Ramos (cell line): Measurements from ENCODE around the gene PIK3CA.
"Not testable (repeated sequence)": the region's sequence is repeated elsewhere in the genome, so short reads cannot be mapped to it uniquely, and the experiment has no call there.

Experiments
- in situ Hi-C: fragments of 300-500 bp; cut with MboI; formaldehyde crosslinking; loops from one replicate; pipeline ENCODE4 v1.14.3; 2022; ENCODE audit warnings: low sequenced_read_pairs; ENCODE audit not compliant: unreplicated experiment

Gene PIK3CA

DNA sequence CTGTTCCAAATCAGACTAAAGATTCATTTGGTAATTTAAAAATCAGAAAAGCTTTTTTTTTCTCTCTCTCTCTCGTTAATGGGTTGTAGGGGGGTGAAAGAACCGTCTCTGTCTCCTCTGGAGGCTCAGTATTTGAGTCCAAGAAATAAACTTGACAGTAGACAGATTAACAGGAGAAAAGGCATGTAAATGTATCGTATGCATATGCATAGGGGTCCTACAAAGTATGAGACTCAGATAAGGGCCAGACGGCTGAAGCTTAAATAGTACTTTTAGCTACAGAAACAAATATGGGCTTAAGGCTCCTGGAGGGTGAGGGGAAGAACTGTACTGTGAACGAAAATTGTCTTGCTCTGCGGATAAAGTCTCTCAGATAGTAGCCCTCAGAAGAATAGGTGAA, 42.4 kb downstream of the PIK3CA start:
- in situ Hi-C loops, result no loop called here

DNA sequence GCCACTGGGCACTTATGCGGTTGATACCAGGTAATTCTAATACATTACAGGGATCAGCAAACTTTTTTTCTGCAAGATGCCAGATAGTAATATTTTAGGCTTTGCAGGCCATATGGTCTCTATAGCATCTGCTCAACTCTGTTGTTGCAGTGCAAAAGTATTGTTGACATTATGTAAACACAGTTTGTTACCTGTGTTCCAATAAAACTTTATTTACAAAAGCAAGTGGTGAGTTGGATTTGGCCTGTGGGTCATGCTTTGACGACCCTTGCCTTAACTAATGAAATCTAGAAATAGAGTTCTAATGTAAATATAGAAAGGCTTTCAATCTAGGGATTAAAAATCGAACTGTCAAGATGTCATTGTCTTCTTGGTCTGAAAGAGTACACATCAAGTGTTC, 44.4 kb downstream of the PIK3CA start:
- in situ Hi-C loops, result no loop called here

DNA sequence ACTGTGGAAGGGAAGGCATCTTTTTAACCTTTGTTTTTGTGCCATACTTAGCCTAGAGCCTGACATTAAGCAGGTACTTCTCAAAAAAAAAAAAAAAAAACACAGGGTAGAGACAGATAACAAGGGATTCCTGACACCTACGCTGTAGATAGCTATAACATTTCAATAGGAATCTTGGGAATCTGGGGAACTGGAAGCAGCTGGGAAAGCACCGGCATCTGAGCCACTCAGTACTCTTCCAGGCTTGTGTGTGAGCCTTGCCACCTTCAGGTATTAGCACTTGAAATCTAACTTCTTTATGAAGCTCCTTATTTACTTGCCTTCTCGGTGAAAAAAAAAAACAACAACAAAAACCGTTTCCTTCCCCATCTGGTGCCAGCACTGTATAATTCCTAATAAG, 46.8 kb downstream of the PIK3CA start:
- in situ Hi-C loops, result no loop called here

DNA sequence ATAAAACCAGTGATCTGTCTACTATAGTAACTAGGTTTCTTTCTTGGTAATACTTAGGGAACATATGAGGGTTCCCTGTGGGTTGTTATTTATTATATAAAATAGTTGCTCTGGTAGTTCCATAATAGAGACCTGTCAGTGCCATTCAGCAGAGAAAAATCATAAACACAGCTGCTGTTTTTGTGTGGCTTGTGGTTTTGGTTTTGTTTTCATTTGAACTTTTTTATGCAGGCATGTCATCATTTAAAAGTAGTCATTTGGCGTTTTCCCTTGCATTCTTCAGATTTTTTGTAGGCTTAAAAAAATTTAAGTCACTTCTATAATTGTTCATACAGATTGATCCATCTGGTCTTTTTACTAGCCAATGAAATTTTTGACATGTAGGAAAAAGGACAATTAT, 47.9 kb downstream of the PIK3CA start:
- in situ Hi-C loops, result no loop called here

DNA sequence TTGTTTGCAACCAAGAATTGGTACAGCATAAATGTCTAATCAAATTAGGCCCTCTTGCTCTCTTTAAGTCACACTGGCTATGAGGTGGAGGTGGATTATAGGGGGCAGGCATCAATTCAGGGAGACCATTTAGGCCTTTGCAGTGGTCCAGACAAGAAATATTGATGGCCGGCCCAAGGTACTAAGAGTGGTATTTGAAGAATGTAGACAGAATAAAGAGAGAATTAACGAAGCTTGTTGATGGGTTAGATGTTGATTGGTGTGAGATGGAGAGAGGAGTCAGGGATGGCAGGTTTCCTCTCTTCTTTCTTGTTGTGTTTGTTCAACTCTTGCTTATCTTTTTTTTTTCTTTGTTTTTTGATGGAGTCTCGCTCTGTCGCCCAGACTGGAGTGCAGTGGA, 48.5 kb downstream of the PIK3CA start:
- in situ Hi-C loops, result no loop called here

DNA sequence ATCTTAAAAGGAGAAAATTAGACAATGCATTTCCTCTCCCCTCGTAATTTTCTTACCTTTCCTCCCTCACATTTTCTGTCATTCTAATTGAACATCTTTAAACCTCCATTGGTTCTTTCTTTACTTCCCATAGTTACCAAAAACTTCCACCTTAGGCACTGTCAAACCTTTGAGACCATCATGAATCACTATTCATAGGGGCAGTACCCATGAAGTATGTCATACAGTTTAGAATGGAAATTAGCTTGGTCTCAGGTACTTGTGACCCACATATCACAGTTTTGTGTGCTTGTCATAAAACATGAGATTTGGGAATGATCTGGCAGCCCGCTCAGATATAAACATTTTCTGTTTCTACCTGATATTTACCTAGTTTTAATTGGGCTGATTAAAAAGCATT, 52.6 kb downstream of the PIK3CA start:
- in situ Hi-C loops, result no loop called here

DNA sequence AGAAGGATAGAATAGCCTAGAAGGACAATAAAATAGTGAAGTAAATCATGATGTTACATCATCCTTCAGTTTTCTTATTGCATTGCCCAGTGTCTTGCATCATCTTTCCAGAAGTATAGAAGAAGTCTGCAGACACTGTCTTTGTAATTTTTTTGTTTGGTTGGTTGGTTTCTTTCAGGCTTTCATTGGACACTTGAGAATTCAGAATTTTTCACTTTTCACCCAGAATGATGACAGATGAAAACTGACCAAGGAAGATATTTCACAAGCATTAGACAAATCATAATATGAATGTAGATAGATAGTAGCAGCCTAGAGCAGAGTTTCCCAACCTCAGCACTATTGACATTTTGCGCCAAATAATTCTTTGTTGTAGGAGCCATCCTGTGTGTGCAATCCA, 67.4 kb downstream of the PIK3CA start:
- in situ Hi-C loops, result not testable (repeated sequence)

DNA sequence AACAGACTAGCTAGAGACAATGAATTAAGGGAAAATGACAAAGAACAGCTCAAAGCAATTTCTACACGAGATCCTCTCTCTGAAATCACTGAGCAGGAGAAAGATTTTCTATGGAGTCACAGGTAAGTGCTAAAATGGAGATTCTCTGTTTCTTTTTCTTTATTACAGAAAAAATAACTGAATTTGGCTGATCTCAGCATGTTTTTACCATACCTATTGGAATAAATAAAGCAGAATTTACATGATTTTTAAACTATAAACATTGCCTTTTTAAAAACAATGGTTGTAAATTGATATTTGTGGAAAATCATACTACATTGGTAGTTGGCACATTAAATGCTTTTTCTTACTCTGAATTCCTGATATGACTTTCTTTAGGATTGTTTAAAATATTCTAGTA, 70.1 kb downstream of the PIK3CA start:
- in situ Hi-C loops, result not testable (repeated sequence)

DNA sequence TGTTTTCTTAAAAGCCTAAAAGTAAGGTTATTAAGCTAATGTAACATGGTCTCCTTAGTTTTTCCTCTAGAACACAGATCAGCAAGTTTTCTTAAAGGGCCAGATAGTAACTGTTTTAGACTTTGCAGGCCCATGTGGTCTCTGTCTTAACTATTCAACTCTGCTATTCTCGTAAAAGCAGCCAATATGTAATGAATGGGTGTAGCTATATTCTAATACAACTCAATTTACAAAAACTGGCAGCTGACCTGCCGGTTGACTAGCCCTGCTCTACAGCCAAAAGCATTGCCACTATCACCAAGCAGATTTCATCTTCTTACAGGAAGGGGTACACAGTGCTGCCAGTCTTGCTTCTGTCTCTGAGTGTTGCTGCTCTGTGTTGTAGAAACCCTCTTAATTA, 75.4 kb downstream of the PIK3CA start:
- in situ Hi-C loops, result no loop called here

DNA sequence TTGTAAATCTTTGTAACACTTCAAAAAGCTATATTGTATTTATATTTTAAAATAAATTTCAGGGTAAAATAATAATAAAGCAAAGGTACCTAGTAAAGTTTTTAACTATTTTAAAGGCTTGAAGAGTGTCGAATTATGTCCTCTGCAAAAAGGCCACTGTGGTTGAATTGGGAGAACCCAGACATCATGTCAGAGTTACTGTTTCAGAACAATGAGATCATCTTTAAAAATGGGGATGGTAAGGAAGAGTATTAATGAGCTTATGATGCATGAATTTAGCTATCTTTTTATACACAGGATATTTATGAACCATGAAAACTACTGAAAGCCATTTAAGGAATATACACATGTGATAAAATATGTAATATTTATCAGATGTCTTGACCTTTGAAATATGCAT, 76.4 kb downstream of the PIK3CA start:
- in situ Hi-C loops, result no loop called here

DNA sequence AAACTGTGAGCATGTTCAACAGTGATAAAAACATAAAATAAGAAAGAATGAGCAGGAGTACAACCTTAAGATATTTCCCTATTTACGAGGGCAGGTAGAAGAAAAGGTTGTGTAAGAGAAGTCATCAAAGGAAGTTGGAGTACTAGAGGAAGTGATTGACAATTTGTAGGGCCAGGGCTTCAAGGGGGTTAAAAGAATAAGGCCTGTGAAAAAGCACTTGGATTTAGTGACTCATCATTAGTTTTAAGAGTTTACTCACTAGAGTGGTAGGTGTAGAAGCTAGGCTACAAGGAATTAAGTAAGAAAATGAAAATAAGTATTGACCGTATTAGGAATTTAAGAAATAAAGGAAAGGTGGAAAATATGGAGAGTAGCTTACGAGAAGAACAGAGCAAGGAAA, 79.2 kb downstream of the PIK3CA start:
- in situ Hi-C loops, result no loop called here

DNA sequence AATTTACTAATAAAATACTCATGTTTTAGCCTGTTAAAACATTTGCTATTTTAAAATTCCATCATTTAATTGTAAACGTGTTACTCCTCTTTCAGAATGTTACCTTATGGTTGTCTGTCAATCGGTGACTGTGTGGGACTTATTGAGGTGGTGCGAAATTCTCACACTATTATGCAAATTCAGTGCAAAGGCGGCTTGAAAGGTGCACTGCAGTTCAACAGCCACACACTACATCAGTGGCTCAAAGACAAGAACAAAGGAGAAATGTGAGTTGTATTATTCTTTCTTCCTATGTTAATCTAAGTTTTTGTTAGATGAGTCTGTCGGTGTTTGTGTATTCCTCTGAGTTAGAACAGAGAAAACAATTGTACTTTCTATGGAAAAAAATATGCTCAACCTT, 81.0 kb downstream of the PIK3CA start:
- in situ Hi-C loops, result no loop called here

DNA sequence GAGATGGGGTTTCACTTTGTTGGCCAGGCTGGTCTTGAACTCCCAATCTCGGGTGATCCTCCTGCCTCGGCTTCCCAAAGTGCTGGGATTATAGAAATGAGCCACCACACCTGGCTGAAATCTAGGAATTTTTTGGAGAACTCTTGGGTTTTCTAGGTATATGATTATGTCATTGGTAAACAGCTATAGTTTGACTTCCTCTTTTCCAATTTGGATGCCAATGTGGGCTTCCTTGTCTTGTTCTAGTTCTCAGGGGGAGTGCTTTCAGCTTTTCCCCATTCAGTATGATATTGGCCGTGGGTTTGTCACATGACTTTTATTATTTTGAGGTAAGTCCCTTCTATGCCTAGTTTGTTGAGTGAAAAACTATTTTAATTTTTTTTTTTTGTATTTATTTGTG, 84.9 kb downstream of the PIK3CA start:
- in situ Hi-C loops, result no loop called here

DNA sequence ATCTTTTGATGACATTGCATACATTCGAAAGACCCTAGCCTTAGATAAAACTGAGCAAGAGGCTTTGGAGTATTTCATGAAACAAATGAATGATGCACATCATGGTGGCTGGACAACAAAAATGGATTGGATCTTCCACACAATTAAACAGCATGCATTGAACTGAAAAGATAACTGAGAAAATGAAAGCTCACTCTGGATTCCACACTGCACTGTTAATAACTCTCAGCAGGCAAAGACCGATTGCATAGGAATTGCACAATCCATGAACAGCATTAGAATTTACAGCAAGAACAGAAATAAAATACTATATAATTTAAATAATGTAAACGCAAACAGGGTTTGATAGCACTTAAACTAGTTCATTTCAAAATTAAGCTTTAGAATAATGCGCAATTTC, 86.0 kb downstream of the PIK3CA start:
- in situ Hi-C loops, result no loop called here

DNA sequence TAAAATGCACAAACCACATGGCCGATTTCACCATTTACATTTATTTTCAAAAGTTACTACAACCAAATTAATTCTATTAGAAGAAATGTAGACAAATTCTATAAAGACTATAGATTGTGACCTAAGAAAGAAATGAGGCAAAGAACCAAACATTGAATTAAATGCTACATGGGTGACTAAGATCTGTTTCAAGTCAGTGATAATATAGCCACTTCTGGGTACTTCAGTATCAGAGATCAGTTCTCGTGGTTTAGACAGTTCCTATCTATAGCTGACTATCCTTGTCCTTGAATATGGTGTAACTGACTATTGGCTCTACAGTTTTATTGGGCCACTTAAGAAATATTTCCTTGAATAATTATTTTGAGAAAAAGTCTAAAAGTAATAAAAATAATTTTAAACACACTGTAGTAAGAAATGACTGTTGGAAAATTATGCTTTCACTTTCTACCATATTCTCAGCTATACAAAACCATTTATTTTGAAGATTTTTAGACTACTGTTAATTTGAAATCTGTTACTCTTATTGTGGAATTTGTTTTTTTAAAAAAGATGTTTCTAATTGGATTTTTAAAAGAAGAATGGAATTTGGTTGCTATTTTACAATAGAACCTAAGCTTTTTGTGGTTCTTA, 88.6 kb downstream of the PIK3CA start:
- in situ Hi-C loops, result no loop called here

DNA sequence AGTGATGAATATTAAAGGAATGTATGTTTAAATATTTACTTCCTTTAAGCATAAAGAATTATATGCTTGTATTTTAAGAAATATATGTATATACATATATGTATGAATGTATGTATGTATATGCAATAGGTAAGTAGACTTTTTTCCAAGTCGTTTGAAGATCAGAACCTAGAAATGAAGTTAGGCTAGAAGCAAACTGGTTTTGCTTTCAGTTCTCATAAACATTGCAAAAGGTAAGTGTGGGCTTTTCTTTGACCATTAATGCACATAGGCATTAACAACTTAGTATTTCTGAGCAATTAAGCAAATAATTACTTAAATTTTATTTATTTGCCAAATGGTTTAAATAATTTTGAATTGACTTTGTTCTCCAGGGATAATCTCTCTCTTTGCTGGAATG, 92.1 kb downstream of the PIK3CA start:
- in situ Hi-C loops, result not testable (repeated sequence)

DNA sequence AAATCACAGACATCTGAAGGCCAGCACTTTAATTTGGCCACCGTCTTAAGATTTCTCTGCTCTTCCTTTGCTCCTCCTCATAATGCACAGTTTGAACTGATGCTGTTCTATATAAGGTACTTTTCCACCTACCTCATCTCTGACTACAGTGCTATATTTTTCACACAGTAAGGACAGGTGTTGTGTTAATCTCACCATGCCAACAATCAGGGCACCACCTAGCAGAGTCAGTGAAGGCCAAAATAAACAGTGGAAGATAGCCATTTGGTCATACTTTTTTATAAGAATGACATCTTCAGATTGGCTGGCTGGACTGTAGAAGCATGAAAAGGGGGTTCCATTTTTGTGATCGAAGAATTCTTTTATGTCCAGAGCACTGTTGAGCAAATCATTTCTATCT, 94.7 kb downstream of the PIK3CA start:
- in situ Hi-C loops, result not testable (repeated sequence)

DNA sequence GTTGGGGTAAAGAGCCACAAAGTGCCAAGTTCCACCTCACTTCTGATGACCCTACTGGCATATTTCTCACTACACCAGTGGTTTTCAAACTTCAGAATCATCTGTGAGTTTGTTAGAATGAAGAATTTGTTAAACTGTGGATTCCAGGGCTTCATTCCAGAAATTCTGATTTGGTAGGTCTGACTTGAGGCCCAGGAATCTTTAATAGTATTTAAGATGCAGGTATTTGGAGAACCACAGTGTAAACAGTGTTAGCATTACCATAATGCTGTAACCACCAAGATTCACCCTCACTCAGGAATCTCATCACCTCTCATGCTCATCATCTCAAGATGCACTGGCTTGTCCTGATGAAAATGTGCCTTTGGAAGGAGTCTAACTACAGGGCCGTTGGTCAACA, 96.7 kb downstream of the PIK3CA start:
- in situ Hi-C loops, result no loop called here

DNA sequence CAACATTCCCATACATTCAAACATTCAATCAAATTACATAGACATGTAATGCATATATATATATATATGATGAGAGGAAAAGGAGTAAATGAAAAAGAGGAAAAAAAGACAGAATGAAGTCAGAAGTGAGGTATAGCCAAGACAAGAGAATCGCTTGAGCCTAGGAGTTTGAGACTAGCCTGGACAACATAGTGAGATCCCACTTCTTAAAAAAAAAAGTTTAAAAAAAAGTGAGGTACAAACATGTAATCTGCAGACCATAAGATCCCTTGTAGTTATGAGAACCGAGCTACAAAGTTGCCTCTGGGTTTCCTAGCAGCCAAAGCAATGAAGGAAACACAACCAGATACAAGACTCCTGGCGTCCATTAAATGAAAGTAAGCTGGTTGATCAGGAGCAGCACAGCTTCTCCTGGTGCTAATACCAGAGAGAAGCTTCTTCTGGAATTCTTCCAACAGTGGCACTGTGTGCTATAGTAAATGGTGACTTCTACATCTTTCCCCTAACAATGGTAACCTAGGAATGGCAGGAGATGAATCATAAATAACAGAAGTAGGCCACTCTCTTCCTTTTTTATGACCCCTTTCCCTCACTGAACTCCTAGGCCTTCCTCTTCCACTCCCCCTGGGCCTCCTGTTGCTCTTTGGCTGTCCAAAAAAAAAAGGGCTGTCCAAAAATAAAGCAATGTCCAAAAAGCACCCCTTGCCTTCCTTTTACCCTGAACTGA, 99.3 kb downstream of the PIK3CA start:
- in situ Hi-C loops, result no loop called here

DNA sequence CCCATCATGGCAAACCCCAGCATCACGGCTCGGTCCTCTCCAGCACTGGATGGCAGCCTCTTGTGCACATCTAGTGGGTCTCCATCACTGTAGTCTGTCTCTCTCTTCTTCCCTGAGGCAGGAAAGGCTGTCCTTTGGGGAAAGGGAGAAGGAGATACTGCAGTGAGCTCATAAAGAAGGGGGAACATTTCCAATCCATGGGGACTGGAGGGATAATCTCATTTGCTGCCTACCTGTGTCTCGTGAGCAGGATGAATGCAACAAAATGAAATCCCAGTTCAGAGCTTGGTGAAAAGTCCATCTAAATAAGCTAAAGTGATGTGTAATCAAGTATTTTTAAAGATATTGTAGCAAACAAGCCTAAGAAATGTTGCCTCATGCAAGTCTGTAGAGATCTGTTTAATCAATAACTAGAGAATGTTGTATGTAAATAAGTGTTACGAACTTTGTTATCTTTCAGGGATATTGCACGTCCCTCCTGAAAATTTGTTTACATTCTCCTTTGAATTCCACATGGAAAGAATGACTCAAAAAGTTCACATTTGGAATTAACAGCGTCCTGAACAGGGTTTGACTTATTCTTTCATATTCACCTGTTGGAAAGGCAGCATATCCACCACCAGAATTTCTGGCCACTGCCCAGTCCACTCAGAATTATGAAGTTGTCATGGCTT, 102.8 kb downstream of the PIK3CA start, which contains the start of gene KCNMB3:
TSS of gene KCNMB3 (minus strand) at position 312 of the 674 bp plus-strand sequence. CDS start at position 188, 124 bp downstream.
- in situ Hi-C loops, result no loop called here

DNA sequence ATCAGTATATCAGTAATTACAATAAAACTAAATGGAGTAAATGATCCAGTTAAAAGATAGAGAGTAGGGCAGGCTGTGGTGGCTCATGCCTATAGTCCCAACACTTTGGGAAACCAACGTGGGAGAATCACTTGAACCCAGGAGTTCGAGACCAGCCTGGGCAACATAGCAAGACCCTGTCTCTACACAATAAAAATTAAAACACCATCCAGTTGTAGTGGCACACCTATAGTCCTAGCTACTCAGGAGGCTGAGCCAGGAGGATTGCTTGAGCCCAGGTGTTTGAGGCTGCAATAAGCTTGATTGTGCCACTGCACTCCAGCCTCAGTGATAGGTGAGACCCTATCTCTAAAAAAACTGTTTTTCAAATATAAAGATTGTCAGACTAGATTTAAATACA, 108.7 kb downstream of the PIK3CA start:
- in situ Hi-C loops, result no loop called here

DNA sequence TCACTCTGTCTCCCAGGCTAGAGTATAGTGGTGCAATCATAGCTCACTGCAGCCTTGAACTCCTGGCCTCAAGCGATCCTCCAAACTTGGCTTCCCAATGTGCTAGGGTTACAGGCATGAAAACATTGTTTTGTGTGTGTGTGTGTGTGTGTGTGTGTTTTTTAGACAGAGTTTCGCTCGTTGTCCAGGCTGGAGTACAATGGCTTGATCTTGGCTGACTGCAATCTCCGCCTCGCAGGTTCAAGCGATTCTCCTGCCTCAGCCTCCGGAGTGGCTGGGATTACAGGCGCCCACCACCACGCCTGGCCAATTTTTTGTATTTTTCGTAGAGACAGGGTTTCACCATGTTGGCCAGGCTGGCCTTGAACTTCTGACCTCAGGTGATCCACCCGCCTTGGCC, 109.6 kb downstream of the PIK3CA start:
- in situ Hi-C loops, result not testable (repeated sequence)
